NB4 (cell line): ENCODE results near the gene ZBTB22.

Source experiments
- POLR2A ChIP-seq: IDR thresholded peaks from 2 replicates; pipeline ENCODE4 v1.6.1; 2011; ENCODE audit warnings: mild to moderate bottlenecking; ENCODE audit not compliant: insufficient read length; ENCODE audit errors: extremely low read depth
- TF ChIP-seq, protein P1 (sequence below): IDR thresholded peaks from one replicate; pipeline ENCODE4 v1.5.1; 2012; ENCODE audit warnings: low read depth, low read length
- TF ChIP-seq, protein P2 (sequence below): IDR thresholded peaks from 2 replicates; pipeline ENCODE4 v1.6.1; 2011; ENCODE audit warnings: low read depth, low read length

DNA sequence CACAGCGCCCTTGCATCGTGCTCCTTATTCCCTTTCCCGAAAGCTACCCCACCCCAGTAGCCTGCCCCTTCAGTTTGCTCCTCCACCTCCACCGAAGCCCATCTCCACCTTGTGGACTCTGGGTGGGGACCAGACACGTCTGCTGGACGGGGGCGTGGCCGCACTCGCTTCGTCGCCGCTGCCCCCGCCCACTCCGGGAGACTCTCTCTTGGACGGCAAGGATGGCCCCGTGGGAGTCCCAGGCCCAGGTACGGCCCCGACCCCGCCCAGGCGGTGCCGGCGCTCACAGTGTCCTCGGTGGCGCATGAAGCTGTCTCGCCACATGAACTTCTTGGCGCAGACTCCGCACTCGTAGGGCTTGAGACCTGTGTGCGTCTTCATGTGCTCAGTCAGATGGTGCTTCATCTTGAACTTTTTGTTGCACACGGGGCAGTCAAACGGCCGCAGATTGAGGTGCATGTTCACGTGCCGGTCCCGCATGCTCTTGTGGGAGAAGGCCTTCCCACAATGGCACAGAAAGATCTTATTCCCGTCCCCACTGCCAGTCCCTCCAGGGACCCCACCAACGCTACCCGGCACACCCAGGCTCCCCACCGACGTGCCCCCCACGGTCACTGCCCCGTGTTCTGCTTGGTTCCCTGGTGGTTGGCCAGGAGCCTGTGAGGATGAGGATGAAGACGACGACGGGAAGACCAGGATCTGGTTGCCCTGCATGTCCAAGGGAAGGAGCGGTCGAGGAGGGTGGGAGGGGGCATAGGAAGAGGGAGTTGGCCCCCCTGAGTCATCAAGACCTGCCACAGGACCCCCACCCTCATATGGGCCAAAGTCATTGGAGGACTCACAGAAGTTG is 2.4 kb downstream of the ZBTB22 start:
- TF ChIP-seq, protein P1, sequence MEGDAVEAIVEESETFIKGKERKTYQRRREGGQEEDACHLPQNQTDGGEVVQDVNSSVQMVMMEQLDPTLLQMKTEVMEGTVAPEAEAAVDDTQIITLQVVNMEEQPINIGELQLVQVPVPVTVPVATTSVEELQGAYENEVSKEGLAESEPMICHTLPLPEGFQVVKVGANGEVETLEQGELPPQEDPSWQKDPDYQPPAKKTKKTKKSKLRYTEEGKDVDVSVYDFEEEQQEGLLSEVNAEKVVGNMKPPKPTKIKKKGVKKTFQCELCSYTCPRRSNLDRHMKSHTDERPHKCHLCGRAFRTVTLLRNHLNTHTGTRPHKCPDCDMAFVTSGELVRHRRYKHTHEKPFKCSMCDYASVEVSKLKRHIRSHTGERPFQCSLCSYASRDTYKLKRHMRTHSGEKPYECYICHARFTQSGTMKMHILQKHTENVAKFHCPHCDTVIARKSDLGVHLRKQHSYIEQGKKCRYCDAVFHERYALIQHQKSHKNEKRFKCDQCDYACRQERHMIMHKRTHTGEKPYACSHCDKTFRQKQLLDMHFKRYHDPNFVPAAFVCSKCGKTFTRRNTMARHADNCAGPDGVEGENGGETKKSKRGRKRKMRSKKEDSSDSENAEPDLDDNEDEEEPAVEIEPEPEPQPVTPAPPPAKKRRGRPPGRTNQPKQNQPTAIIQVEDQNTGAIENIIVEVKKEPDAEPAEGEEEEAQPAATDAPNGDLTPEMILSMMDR, result no peak
- no peak for TF ChIP-seq POLR2A
- TF ChIP-seq, protein P2, sequence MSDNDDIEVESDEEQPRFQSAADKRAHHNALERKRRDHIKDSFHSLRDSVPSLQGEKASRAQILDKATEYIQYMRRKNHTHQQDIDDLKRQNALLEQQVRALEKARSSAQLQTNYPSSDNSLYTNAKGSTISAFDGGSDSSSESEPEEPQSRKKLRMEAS, result no peak
